H1 (cell line): Measurements from ENCODE around the gene PJA1. TPM values are rescaled to one million over a fixed set of nuclear protein-coding genes. Genes with fewer than 3 reads are reported as not detected.

Experiments used
- KDM4A ChIP-seq: IDR thresholded peaks from one replicate; pipeline ENCODE4 v1.7.1; 2012; ENCODE audit warnings: low read depth, mild to moderate bottlenecking, moderate library complexity, low read length, inconsistent platforms; ENCODE audit not compliant: severe bottlenecking
- ZNF274 ChIP-seq: IDR thresholded peaks from 2 replicates; pipeline ENCODE4 v1.7.0; 2012; ENCODE audit warnings: low read length, borderline replicate concordance; ENCODE audit errors: extremely low read depth
- polyA plus RNA-seq, 7 experiments: library from polyadenylated mRNA; depleted of rRNA in 3 of 7; stranded (reverse) in 5 of 7; unstranded in 2 of 7; fragments of >200 nt in 5 of 7; fragments of 200-250 nt in 2 of 7; gene quantifications; 1 replicate in 5 of 7; 2 replicates in 1 of 7; 4 replicates in 1 of 7; pipeline versions ENCODE4 v1.2.1 to v1.2.3, GENCODE V29; 2011 to 2013; ENCODE audit warnings: missing spikeins in 2 of 7, mixed read lengths in 2 of 7
- total RNA-seq: library from RNA; stranded (reverse); fragmentation: NEBNext Ultra II Directional; extraction: Animal tissue kit (Norgen Biotek cat#: 25700); gene quantifications from 2 replicates; pipeline ENCODE4 v1.2.1, GENCODE V29; 2021
- TF ChIP-seq, protein P1 (sequence below): IDR thresholded peaks from 2 replicates; pipeline ENCODE4 v1.6.1; 2012; ENCODE audit warnings: inconsistent platforms

The PJA1 gene
- total and polyA plus RNA-seq, 2 of the 8 experiments (the other 6 are each of a cell fraction or from before 2014, with no cell fraction given): 25.7 to 37.0 TPM

DNA sequence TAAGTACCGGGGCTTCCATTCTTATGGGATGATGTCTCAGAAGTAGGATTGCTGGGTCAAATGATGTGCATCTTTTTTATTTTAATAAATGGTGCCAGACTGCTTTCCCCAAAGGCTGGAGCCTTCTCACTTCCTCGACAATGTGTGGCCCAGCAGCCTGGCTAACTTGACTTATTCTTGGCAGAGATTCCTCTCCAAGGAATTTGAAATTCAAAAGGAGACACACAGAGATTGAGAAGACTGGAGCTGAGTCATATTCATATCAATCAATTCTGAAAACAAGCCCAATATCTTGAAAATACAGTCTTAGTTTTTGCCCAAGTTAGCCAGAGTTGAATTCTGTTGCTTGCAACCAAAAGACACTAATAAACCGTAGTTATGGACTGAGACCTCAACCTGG, 10.8 kb upstream of the PJA1 start (continued):
- TF ChIP-seq, protein P1, sequence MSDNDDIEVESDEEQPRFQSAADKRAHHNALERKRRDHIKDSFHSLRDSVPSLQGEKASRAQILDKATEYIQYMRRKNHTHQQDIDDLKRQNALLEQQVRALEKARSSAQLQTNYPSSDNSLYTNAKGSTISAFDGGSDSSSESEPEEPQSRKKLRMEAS: no peak
- TF ChIP-seq ZNF274: no peak
- no peak for TF ChIP-seq KDM4A
- TF ChIP-seq, all 59 proteins: peak for 0
